Activated T-cell treated with anti-CD3 and anti-CD28 coated beads, Interleukin-2, amount 50 U/mL, for 4 hours (primary cell): ENCODE results near the gene PRR7. TPM values are rescaled to one million over a fixed set of nuclear protein-coding genes. Genes with fewer than 3 reads are reported as not detected.

Source experiments
- ATAC-seq, 2 donors: fragments of 200-7000 bp; cut with Tn5 transposase; one replicate each; pipeline ENCODE4 v1.10.0; 2021
- DNase-seq: peaks from one replicate; pipeline ENCODE4 v3.0.0-alpha.2; 2020
- H3K27me3 Mint-ChIP-seq: one replicate; pipeline ENCODE4 v1.8.0; 2021; ENCODE audit warnings: low read depth, mixed read lengths
- H3K36me3 Mint-ChIP-seq: one replicate; pipeline ENCODE4 v1.8.0; 2022; ENCODE audit warnings: mixed read lengths; ENCODE audit not compliant: insufficient read depth
- H3K4me1 Mint-ChIP-seq: one replicate; pipeline ENCODE4 v1.8.0; 2021; ENCODE audit warnings: low read depth, mixed read lengths
- H3K4me3 Mint-ChIP-seq: one replicate; pipeline ENCODE4 v1.8.0; 2021; ENCODE audit warnings: mild to moderate bottlenecking, moderate library complexity, mixed read lengths
- H3K9me3 Mint-ChIP-seq: one replicate; pipeline ENCODE4 v1.8.0; 2021; ENCODE audit warnings: mixed read lengths
- total RNA-seq, 3 donors: library from RNA; stranded (reverse); gene quantifications; one replicate each; pipeline ENCODE4 v1.2.1, GENCODE V29; 2021

Gene PRR7
- total RNA-seq, 3 donors from 2014 or later: 11.7 to 19.8 (median 14.2) TPM

GRCh38 chr5:177437623-177438022 is 9.0 kb upstream of the PRR7 start:
- no peaks in the 10 kb centered on the region for H3K27me3 Mint-ChIP-seq
- H3K4me3 Mint-ChIP-seq: no peak overlapping the region
- H3K9me3 Mint-ChIP-seq: no peaks in the 10 kb centered on the region
- DNase-seq (no peak), ATAC-seq (no peak)
- peaks cover 69% of the 10 kb centered on the region for H3K4me1 Mint-ChIP-seq
- H3K36me3 Mint-ChIP-seq: peaks cover 40% of the 10 kb centered on the region

DNA sequence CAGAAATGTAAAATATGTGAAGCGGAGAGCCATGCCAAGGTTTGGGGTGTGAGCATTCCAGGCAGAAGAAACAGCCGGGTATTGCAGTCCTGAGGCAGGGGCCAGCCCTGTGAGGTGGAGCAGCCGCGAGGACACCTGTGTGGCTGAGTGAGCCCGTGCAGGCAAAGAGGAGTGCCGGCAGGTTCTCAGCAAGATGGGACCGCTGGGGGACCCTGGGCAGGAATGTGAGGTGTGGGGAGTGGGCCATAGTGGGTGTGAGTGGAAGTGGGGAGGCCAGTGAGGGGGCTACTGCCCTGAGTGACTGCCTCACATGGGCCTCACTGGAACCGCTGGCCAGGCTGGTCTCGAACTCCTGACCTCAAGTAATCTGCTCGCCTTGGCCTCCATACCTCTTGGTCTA is 8.1 kb upstream of the PRR7 start:
- ATAC-seq: no peak
- Mint-ChIP-seq H3K9me3 (no peaks in the 10 kb centered on the region), H3K4me3 (no peak overlapping the region), H3K36me3 (peaks cover 40% of the 10 kb centered on the region), H3K4me1 (peaks cover 62% of the 10 kb centered on the region), H3K27me3 (no peaks in the 10 kb centered on the region)
- DNase-seq: no peak

DNA sequence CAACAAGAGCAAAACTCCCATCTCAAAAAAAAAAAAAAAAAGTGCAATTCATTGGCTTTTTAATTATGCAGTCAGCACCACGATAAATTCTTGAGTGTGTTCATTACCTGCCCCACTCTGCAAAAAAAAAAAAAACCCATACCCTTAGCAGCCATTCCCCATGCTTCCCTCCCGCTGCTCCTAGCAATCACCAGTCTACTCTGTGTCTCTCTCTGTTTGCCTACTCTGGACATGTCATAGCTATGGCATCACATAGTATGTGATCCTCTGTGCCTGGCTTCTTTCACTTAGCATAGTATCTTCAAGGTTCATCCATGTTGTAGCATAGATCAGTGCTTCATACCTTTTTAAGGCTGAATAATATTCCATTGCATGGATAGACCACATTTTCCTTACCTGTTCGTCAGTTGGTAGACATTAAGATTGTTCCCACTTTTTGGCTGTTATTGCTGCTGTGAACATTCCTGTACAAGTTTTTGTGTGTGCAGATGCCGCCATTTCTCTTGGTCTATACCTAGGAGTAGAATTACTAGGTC is 7.0 kb upstream of the PRR7 start:
- H3K27me3 Mint-ChIP-seq: no peaks in the 10 kb centered on the region
- ATAC-seq (no peak), DNase-seq (no peak)
- H3K4me3 Mint-ChIP-seq: no peak overlapping the region
- H3K4me1 Mint-ChIP-seq: peaks cover 62% of the 10 kb centered on the region
- H3K36me3 Mint-ChIP-seq: peaks cover 32% of the 10 kb centered on the region
- no peaks in the 10 kb centered on the region for H3K9me3 Mint-ChIP-seq

GRCh38 chr5:177440211-177440989 is 6.2 kb upstream of the PRR7 start:
- ATAC-seq (peak; percentile 81 to 82), DNase-seq (peak; percentile 50)
- peaks cover 64% of the 10 kb centered on the region for H3K4me1 Mint-ChIP-seq
- no peaks in the 10 kb centered on the region for H3K27me3 Mint-ChIP-seq
- H3K9me3 Mint-ChIP-seq: no peaks in the 10 kb centered on the region
- peak overlapping the region; percentile 38 for H3K4me3 Mint-ChIP-seq
- H3K36me3 Mint-ChIP-seq: peaks cover 31% of the 10 kb centered on the region

DNA sequence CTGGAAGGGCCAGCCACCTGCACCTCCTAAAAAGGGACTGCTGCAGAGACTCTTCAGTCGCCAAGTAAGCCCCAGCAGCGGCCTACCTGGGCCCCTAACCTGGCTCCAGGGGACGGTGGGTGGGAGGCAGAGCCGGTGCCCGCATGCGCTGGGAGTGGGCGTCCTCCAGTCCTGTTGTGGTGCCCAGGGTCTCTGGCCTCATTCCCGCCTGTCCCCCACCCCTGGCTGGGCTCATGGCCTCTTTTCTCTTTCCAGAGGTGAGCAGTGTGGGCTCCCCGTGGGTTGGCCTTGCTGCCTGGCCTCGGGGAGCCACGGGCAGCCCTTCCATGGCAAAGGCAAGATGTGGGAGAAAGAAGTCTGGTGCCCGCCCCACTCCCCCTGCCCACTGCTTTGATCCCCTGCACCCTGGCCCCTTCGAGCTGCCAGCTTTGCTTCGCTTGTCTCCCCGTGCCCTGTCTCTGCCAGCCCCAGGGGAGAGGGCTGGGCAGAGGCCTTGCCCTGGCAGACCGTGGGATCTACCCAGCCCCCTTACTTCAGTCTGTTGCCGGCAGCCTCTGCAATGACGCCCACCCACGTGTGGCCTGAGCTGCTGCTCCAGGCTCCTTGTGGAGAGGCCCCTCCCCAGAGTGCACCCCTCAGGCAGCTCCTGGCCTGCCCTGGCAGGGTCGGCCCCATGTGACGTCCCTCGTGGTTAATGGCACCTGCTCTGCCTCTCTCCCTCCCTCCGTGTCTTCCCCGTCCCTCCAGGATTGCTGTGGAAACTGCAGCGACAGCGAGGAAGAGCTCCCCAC is 5.4 kb upstream of the PRR7 start:
- ATAC-seq: no peak
- DNase-seq: no peak
- H3K4me3 Mint-ChIP-seq: no peak overlapping the region
- peaks cover 31% of the 10 kb centered on the region for H3K36me3 Mint-ChIP-seq
- H3K27me3 Mint-ChIP-seq: no peaks in the 10 kb centered on the region
- no peaks in the 10 kb centered on the region for H3K9me3 Mint-ChIP-seq
- peaks cover 68% of the 10 kb centered on the region for H3K4me1 Mint-ChIP-seq

- Mint-ChIP-seq H3K4me3 (no peak overlapping the region), H3K9me3 (no peaks in the 10 kb centered on the region), H3K4me1 (peaks cover 64% of the 10 kb centered on the region), H3K27me3 (no peaks in the 10 kb centered on the region), H3K36me3 (peaks cover 26% of the 10 kb centered on the region)
- ATAC-seq (no peak), DNase-seq (no peak)
These were observed 4.4 kb upstream of the PRR7 start for GRCh38 chr5:177442066-177442826.

GRCh38 chr5:177443144-177443983 is 3.2 kb upstream of the PRR7 start:
- no peak for DNase-seq
- no peak for ATAC-seq
- Mint-ChIP-seq H3K4me3 (no peak overlapping the region), H3K4me1 (peaks cover 62% of the 10 kb centered on the region), H3K27me3 (no peaks in the 10 kb centered on the region), H3K9me3 (no peaks in the 10 kb centered on the region), H3K36me3 (peaks cover 18% of the 10 kb centered on the region)

DNA sequence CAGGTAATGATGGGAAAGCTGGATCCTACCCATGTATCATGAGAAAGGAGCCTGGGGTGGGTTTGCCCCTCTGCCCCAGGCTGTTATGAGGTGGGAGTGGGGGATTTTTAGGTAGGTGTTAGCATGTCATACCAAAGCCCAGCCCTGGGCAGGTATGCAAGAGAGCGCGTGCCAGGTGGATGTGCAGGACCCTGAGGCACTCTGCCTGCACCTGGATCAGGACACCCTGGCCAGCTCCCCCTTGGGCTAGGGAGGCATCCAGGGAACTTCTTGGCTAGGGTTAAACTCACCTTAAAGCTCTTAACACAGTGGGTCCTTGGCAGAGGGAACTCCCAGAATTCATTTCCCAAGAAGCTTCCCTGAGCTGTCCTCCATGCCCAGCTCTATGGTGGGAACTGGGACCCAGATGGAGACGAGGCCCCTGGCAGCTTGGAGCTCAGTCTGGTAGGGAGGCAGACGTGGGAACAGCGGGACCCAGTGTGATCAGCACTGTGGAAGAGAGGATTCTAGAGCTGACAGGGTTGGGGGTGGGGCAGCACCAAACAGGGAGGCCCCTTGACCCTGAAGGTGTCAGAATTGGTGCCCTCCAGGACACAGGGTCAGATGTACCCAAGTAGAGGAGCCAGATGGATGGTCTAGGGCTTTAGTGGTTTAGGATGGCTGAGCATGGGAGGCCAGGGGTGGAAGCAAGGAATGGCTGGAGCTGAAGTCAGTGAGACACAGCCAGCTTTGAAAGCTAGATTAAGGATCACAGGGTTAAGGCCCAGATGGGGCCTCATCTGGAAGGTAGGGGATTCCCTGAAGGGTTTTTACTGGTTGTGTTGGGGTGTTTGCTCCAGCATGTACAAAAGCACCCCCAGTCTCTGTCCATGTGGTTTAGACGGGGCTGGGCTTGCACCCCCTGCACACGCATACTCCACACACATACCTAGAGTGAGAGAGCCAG is 2.2 kb upstream of the PRR7 start:
- Mint-ChIP-seq H3K36me3 (peaks cover 12% of the 10 kb centered on the region), H3K9me3 (no peaks in the 10 kb centered on the region), H3K4me3 (peak overlapping the region; percentile 58), H3K4me1 (peaks cover 61% of the 10 kb centered on the region), H3K27me3 (no peaks in the 10 kb centered on the region)
- DNase-seq (no peak), ATAC-seq (no peak)

DNA sequence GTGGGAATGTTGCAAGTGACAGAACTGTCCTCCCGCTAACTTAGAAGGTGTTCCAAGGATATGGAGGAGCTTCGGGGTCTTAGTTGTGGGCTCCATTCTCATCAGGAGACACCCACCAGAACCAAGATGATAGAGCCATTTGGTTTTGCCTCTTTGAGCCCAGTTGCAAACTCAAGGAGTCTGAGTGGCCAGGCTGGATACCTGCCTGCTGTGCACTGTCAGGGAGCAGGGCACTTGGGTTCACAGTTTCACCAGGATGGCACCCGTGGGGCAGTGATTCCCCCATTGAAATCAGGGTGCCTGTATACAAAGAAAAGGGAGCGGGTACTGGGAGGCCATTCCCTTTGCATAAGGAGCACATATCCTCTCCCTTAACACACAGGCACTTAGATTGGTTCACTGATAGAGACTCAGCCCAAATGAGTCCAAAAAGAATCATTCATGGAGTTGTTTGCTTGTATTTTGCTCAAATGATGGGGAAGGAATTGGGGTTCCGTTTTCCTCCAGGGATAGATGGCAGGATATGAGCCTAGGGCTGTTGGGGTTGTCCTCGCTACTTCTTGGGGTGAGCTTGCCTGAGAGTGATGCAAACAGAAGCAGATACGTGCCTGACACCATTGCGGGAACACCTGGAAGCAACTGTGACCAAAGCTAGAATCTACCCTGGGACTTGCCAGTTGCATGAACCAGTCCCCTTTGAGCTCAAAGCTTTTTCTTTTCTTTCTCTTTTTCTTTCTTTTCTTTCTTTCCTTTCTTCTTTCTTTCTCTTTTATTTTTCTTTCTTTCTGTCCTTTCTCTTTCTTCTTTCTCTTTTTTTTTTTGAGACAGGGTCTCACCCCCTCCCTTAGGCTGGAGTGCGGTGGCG is 1.3 kb upstream of the PRR7 start:
- Mint-ChIP-seq H3K4me3 (peak overlapping the region; percentile 79), H3K27me3 (no peaks in the 10 kb centered on the region), H3K4me1 (peaks cover 52% of the 10 kb centered on the region), H3K9me3 (no peaks in the 10 kb centered on the region), H3K36me3 (peaks cover 6% of the 10 kb centered on the region)
- ATAC-seq: no peak
- no peak for DNase-seq

- Mint-ChIP-seq H3K9me3 (no peaks in the 10 kb centered on the region), H3K4me1 (peaks cover 48% of the 10 kb centered on the region), H3K36me3 (peaks cover 6% of the 10 kb centered on the region), H3K4me3 (peak overlapping the region; percentile 79), H3K27me3 (no peaks in the 10 kb centered on the region)
- no peak for ATAC-seq
- no peak for DNase-seq
These were observed 756 bp upstream of the PRR7 start for GRCh38 chr5:177445917-177446199.

DNA sequence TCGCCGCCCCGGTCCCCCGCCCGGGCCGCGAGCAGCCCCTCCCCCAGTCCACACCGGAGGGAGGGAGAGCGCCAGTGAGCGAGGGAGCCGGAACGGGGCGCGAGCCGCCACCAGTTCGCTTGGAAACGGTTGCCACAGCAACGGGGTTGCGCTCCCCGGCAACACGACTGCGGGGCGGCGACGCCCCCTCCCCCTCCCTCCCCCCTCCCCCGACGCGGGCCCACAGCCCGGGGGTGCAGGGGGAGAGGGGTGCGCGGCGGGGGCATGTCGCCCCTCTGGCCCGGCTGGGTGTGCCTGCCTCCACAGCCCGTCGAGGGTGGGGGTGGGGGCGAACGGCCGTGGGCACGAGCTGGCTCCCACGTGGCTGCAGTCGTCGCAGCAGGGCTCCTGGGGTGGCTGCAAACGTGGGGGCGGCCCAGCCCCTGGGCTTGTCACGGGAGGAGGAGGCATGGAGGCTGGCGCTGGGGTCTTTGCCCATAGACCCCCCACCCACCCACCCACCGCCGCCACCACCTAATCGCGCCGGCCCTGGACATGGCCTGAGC is 524 bp downstream of the PRR7 start:
- Mint-ChIP-seq H3K36me3 (peaks cover 2% of the 10 kb centered on the region), H3K9me3 (no peaks in the 10 kb centered on the region), H3K4me3 (no peak overlapping the region), H3K4me1 (peaks cover 48% of the 10 kb centered on the region), H3K27me3 (no peaks in the 10 kb centered on the region)
- ATAC-seq (peak; percentile 36 to 42), DNase-seq (peak; percentile 58)

DNA sequence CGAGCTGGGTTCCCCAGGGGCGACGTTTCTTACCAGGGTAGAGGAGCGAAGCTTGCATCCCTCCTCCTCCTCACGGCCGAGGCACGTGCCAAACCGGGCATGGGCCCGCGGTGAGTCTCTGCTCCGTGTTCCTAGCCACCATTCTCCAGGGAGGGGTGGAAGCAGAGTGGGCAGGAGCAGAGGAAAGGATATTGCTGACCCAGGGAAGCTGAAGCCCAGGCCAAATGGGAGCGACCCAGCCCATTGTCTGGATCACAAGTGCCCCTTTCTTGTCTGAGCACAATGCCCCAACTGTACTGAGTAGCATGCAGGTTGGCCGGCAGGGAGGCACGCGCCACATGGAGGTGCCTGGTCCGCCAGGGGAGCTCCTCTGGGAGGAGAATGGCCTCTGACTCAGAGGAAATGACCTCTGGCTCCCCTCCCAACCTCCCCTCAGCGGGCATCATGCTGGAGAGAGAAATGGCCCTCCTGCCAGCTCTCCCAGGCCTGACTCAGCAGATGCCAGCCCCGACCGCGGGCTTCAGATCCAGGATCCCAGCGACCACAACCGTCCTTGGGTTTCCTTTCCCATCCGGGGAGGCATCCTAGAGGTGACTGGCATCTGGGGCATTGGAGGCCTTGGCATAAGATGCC is 1.1 kb downstream of the PRR7 start:
- H3K9me3 Mint-ChIP-seq: no peaks in the 10 kb centered on the region
- peak overlapping the region; percentile 56 for H3K4me3 Mint-ChIP-seq
- ATAC-seq: peak in 1 of 2 donors; percentile 2
- no peaks in the 10 kb centered on the region for H3K27me3 Mint-ChIP-seq
- H3K4me1 Mint-ChIP-seq: peaks cover 46% of the 10 kb centered on the region
- DNase-seq: no peak
- H3K36me3 Mint-ChIP-seq: no peaks in the 10 kb centered on the region
